RWPE2 (cell line): ENCODE measurements around the gene GALNT17.

Experiments
- ATAC-seq: fragments of 200-7000 bp; cut with Tn5 transposase; 3 replicates; pipeline ENCODE4 v1.9.1; 2021; ENCODE audit warnings: low read depth
- DNase-seq: peaks from one replicate; pipeline ENCODE4 v3.0.0-alpha.2; 2020; ENCODE audit warnings: low spot score
- H3K27ac ChIP-seq: fragments of 450-650 bp; 2 replicates; pipeline ENCODE4 v1.5.1; 2017; ENCODE audit warnings: mild to moderate bottlenecking; ENCODE audit not compliant: poor library complexity, severe bottlenecking
- H3K27me3 ChIP-seq: fragments of 250-450 bp; sonication (Bioruptor Pico); 2 replicates; pipeline ENCODE4 v1.5.1; 2021; ENCODE audit warnings: mild to moderate bottlenecking, moderate library complexity; ENCODE audit not compliant: insufficient read depth, poor library complexity, severe bottlenecking
- H3K36me3 ChIP-seq: fragments of 250-450 bp; sonication (Bioruptor Pico); 2 replicates; pipeline ENCODE4 v1.5.1; 2020; ENCODE audit warnings: low read depth, mild to moderate bottlenecking, moderate library complexity
- H3K4me1 ChIP-seq: fragments of 250-450 bp; sonication (Bioruptor Pico); 2 replicates; pipeline ENCODE4 v1.5.1; 2021; ENCODE audit warnings: mild to moderate bottlenecking, moderate library complexity; ENCODE audit not compliant: insufficient read depth, poor library complexity, severe bottlenecking
- H3K4me3 ChIP-seq: fragments of 250-450 bp; sonication (Bioruptor Pico); 2 replicates; pipeline ENCODE4 v1.5.1; 2021; ENCODE audit warnings: mild to moderate bottlenecking, moderate library complexity; ENCODE audit not compliant: severe bottlenecking
- H3K9me3 ChIP-seq: fragments of 250-450 bp; sonication (Bioruptor Pico); 2 replicates; pipeline ENCODE4 v1.5.1; 2021; ENCODE audit warnings: mild to moderate bottlenecking, moderate library complexity; ENCODE audit not compliant: severe bottlenecking
- TF ChIP-seq, protein P1 (sequence below): fragments of 450-650 bp; IDR thresholded peaks from one replicate; pipeline ENCODE4 v1.5.1; 2017; ENCODE audit warnings: mild to moderate bottlenecking, moderate library complexity; ENCODE audit not compliant: poor library complexity, severe bottlenecking

The GALNT17 gene

DNA sequence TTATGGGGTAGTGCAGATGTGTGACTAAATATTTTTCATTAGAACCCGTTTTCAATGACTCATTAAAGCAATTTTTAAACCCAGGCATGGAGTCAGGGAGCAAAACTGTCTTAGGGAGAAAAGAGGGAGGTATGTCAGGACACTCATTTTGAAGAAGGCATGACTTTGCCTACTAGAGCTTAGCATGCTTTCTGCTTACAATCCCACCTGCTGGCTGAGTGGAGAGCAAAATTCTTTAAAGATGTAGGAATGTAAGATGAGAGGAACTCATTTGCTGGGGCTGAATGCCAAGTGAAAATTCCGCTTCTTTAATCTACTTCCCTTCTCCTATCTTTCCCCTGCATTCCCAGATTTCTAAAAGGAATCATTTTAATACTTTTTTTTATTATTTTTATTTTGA is 232.6 kb downstream of the GALNT17 start:
- DNase-seq (no peak), ATAC-seq (no peak)
- no peaks in the 10 kb centered on the region for H3K27me3 ChIP-seq
- H3K4me3 ChIP-seq: no peak overlapping the region
- TF ChIP-seq, protein P1, sequence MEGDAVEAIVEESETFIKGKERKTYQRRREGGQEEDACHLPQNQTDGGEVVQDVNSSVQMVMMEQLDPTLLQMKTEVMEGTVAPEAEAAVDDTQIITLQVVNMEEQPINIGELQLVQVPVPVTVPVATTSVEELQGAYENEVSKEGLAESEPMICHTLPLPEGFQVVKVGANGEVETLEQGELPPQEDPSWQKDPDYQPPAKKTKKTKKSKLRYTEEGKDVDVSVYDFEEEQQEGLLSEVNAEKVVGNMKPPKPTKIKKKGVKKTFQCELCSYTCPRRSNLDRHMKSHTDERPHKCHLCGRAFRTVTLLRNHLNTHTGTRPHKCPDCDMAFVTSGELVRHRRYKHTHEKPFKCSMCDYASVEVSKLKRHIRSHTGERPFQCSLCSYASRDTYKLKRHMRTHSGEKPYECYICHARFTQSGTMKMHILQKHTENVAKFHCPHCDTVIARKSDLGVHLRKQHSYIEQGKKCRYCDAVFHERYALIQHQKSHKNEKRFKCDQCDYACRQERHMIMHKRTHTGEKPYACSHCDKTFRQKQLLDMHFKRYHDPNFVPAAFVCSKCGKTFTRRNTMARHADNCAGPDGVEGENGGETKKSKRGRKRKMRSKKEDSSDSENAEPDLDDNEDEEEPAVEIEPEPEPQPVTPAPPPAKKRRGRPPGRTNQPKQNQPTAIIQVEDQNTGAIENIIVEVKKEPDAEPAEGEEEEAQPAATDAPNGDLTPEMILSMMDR: no peak
- H3K4me1 ChIP-seq: no peaks in the 10 kb centered on the region
- no peaks in the 10 kb centered on the region for H3K9me3 ChIP-seq
- H3K27ac ChIP-seq: no peak overlapping the region
- no peaks in the 10 kb centered on the region for H3K36me3 ChIP-seq

DNA sequence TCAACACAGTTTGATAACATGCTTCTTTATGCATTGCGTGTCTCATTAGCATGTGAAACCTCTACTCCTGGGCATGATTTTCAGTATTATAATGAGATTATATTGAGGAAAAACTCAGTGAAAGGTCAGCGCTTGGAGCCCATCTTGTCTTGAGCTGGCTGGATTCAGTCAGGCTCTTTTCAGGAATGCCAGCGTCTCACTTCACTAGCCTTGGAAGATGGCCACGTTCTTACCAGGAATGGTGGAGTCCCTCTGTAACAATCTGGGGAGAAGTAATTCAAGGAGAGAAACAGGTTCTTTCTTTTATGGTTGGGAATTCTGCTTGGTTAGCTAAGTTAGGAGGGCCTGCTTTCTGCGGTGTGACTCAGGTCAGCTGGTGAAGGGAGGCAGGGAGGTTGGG is 241.0 kb downstream of the GALNT17 start:
- H3K36me3 ChIP-seq: no peaks in the 10 kb centered on the region
- H3K9me3 ChIP-seq: peaks cover 2% of the 10 kb centered on the region
- ATAC-seq (no peak), DNase-seq (no peak)
- H3K4me3 ChIP-seq: no peak overlapping the region
- no peak overlapping the region for H3K27ac ChIP-seq
- no peaks in the 10 kb centered on the region for H3K27me3 ChIP-seq
- TF ChIP-seq, protein P1: no peak
- no peaks in the 10 kb centered on the region for H3K4me1 ChIP-seq

DNA sequence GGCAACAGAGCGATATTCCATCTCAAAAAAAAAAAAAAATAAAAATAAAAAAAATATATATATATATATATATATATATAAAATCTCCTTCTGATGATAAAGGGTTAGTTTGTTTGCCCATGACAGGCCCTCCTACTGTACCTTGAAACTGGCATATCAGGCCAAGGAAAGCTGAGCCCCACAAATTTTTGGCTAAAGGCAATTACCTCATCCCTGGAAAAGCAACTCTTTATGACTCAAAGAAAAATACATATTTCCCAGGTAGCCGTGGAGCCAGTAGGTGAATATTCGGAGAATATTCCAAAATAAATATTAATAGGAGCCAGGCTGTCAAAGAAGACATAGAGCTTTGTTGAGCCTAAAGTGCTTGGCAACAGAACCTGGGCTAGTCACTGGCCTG is 245.1 kb downstream of the GALNT17 start:
- DNase-seq: no peak
- no peak overlapping the region for H3K4me3 ChIP-seq
- no peak for ATAC-seq
- no peaks in the 10 kb centered on the region for H3K27me3 ChIP-seq
- no peaks in the 10 kb centered on the region for H3K36me3 ChIP-seq
- H3K9me3 ChIP-seq: no peaks in the 10 kb centered on the region
- H3K27ac ChIP-seq: no peak overlapping the region
- TF ChIP-seq, protein P1: no peak
- no peaks in the 10 kb centered on the region for H3K4me1 ChIP-seq

DNA sequence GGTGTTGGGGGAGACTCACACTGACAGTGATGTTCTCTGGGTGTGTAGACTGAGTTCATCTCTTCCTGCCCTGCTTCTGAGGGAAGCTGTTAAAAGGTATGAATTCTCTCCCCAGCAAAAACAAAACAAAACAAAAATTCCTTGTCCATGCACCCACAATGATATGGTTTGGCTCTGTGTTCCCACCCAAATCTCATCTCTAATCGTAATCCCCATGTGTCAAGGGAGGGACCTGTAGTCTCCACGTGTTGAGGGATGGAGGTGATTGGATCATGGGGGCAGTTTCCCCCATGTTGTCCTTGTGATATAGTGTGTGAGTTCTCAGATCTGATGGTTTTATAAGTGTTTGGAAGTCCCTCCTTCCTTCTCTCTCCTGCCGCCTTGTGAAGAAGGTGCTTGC is 245.5 kb downstream of the GALNT17 start:
- DNase-seq (no peak), ATAC-seq (no peak)
- TF ChIP-seq, protein P1: no peak

DNA sequence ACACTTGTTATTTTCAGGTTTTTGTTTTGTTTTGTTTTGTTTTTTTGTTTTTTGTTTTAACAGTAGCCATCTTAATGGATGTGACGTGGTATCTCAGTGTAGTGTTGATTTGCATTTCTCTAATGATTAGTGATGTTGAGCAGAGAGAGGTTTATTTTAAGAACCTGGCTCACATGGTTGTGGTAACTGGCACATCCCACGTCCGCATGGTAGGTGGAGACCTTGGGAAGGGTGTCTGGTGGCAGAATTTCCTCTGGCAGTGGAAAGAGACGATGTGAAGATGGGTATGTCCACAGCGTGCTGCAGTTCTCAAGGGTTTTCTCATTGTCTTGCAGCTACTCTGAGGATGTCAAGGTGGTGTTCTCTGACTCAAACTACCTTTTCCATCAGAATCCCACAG is 252.2 kb downstream of the GALNT17 start:
- Histone ChIP-seq H3K4me3 (no peak overlapping the region), H3K4me1 (no peaks in the 10 kb centered on the region), H3K27me3 (no peaks in the 10 kb centered on the region), H3K36me3 (no peaks in the 10 kb centered on the region), H3K27ac (no peak overlapping the region), H3K9me3 (no peaks in the 10 kb centered on the region)
- DNase-seq: no peak
- TF ChIP-seq, protein P1: no peak
- ATAC-seq: no peak

More for the DNA sequence above, 245.5 kb downstream of the GALNT17 start:
- Histone ChIP-seq H3K4me1 (no peaks in the 10 kb centered on the region), H3K9me3 (no peaks in the 10 kb centered on the region), H3K36me3 (no peaks in the 10 kb centered on the region), H3K4me3 (no peak overlapping the region), H3K27ac (no peak overlapping the region), H3K27me3 (no peaks in the 10 kb centered on the region)
